ENCODE data around the gene INPP5A. TPM values are rescaled to one million over a fixed set of nuclear protein-coding genes. Genes with fewer than 3 reads are reported as not detected.

INPP5A gene
- total and polyA plus RNA-seq, 10 of the 15 experiments (the other 5 are each of a cell fraction or from before 2014, with no cell fraction given), result 0.52 to 15.0 (median 6.3) TPM

DNA sequence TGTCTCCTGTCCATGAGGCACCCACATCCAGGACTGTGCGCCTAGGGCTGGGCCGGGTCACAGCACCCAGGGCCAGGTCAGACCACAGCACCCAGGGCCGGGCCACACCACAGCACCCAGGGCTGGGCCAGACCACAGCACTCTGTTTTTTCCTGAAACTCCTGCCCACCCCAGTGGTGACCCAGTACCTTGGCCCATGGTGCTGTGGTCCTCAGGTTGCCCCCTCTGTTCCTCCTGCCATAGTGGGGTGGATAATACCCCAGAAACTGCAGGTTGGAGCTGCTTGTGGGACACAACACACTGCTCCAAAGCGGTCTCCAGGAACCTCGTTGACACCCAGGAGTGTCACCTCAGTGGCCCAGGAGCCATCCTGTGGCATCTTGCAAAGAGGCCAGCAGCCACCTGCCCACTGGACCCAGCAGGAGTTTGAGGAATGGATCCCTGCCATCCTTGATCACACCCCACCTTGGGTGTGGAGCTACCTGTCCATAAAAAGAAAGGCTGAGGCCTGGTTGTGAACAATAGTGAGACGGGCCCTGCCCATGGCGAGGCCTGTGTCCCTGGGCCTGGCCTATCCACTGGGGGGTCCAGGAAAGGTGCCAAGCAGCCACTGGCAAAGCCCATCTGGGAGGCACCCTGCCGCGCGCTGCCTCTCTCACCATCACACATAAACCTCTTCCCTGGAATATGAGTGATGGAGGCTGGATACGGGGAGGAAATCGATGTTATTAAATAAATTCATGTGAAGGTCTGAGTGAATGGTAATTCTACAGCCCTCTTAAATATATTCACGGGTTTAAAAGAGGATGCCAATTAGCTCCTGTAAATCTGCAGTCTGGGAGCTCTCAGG, 159.4 kb downstream of the INPP5A start:
- no peak for TF ChIP-seq SMAD1 (IDR thresholded peaks at IDR 0.05; ENCODE audit: low read depth, partially characterized antibody)
- no peak for TF ChIP-seq NR2C1 (IDR thresholded peaks at IDR 0.05)
- no peak for TF ChIP-seq FOXM1 (IDR thresholded peaks at IDR 0.05; ENCODE audit: low read depth, low read length)
- TF ChIP-seq, protein P1, sequence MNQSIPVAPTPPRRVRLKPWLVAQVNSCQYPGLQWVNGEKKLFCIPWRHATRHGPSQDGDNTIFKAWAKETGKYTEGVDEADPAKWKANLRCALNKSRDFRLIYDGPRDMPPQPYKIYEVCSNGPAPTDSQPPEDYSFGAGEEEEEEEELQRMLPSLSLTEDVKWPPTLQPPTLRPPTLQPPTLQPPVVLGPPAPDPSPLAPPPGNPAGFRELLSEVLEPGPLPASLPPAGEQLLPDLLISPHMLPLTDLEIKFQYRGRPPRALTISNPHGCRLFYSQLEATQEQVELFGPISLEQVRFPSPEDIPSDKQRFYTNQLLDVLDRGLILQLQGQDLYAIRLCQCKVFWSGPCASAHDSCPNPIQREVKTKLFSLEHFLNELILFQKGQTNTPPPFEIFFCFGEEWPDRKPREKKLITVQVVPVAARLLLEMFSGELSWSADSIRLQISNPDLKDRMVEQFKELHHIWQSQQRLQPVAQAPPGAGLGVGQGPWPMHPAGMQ (IDR thresholded peaks at IDR 0.05; ENCODE audit: borderline replicate concordance), result no peak
- no peak for TF ChIP-seq RAD51 (IDR thresholded peaks at IDR 0.05)
- no peak for TF ChIP-seq MTA3 (IDR thresholded peaks at IDR 0.05; ENCODE audit: borderline replicate concordance, low read length)
- TF ChIP-seq, protein P2, sequence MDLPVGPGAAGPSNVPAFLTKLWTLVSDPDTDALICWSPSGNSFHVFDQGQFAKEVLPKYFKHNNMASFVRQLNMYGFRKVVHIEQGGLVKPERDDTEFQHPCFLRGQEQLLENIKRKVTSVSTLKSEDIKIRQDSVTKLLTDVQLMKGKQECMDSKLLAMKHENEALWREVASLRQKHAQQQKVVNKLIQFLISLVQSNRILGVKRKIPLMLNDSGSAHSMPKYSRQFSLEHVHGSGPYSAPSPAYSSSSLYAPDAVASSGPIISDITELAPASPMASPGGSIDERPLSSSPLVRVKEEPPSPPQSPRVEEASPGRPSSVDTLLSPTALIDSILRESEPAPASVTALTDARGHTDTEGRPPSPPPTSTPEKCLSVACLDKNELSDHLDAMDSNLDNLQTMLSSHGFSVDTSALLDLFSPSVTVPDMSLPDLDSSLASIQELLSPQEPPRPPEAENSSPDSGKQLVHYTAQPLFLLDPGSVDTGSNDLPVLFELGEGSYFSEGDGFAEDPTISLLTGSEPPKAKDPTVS (IDR thresholded peaks at IDR 0.05; ENCODE audit: low read depth, low read length), result no peak
- no peak for TF ChIP-seq SP1 (IDR thresholded peaks at IDR 0.05; ENCODE audit: low read depth, low read length)
- no peak for TF ChIP-seq YY1 (IDR thresholded peaks at IDR 0.05; ENCODE audit: low read depth, low read length)
- TF ChIP-seq, protein P3, sequence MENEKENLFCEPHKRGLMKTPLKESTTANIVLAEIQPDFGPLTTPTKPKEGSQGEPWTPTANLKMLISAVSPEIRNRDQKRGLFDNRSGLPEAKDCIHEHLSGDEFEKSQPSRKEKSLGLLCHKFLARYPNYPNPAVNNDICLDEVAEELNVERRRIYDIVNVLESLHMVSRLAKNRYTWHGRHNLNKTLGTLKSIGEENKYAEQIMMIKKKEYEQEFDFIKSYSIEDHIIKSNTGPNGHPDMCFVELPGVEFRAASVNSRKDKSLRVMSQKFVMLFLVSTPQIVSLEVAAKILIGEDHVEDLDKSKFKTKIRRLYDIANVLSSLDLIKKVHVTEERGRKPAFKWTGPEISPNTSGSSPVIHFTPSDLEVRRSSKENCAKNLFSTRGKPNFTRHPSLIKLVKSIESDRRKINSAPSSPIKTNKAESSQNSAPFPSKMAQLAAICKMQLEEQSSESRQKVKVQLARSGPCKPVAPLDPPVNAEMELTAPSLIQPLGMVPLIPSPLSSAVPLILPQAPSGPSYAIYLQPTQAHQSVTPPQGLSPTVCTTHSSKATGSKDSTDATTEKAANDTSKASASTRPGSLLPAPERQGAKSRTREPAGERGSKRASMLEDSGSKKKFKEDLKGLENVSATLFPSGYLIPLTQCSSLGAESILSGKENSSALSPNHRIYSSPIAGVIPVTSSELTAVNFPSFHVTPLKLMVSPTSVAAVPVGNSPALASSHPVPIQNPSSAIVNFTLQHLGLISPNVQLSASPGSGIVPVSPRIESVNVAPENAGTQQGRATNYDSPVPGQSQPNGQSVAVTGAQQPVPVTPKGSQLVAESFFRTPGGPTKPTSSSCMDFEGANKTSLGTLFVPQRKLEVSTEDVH (IDR thresholded peaks at IDR 0.05; ENCODE audit: low read depth, partially characterized antibody), result no peak
- no peak for TF ChIP-seq CREM (IDR thresholded peaks at IDR 0.05; ENCODE audit: low read depth)
- TF ChIP-seq, protein P4, sequence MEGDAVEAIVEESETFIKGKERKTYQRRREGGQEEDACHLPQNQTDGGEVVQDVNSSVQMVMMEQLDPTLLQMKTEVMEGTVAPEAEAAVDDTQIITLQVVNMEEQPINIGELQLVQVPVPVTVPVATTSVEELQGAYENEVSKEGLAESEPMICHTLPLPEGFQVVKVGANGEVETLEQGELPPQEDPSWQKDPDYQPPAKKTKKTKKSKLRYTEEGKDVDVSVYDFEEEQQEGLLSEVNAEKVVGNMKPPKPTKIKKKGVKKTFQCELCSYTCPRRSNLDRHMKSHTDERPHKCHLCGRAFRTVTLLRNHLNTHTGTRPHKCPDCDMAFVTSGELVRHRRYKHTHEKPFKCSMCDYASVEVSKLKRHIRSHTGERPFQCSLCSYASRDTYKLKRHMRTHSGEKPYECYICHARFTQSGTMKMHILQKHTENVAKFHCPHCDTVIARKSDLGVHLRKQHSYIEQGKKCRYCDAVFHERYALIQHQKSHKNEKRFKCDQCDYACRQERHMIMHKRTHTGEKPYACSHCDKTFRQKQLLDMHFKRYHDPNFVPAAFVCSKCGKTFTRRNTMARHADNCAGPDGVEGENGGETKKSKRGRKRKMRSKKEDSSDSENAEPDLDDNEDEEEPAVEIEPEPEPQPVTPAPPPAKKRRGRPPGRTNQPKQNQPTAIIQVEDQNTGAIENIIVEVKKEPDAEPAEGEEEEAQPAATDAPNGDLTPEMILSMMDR (IDR thresholded peaks at IDR 0.05 in 2 of 3, conservative IDR thresholded peaks at IDR 0.05 in 1 of 3; ENCODE audit: control insufficient read depth in 2 of 3, extremely low read depth in 1 of 3, insufficient read depth in 1 of 3, low read depth in 3 of 3, low read length in 3 of 3), result no peak
- no peak for TF ChIP-seq PML (IDR thresholded peaks at IDR 0.05; ENCODE audit: low read length)
- no peak for TF ChIP-seq ZNF24 (IDR thresholded peaks at IDR 0.05)
- no peak for TF ChIP-seq JUNB (IDR thresholded peaks at IDR 0.05)
- H3K9ac ChIP-seq (ENCODE audit: control insufficient read depth, insufficient read depth, low read length), result no peak overlapping the region
- no peak for ATAC-seq
- no peaks in the 10 kb centered on the region for H3K27me3 ChIP-seq (replicated peaks in 1 of 2; ENCODE audit: control insufficient read depth in 2 of 2, insufficient read depth in 2 of 2, low read length in 1 of 2)
- no peak overlapping the region for H3K4me3 ChIP-seq
- ChIA-PET POLR2A (no interaction called here), RAD21 (ENCODE audit: unreplicated experiment) (no interaction called here), CTCF (no interaction called here), SMC1A (ENCODE audit: uncharacterized antibody, unreplicated experiment) (no interaction called here)
- no peak overlapping the region for H3K4me2 ChIP-seq (ENCODE audit: control insufficient read depth, insufficient read depth)
- no peaks in the 10 kb centered on the region for H3K79me2 ChIP-seq (ENCODE audit: control insufficient read depth, insufficient read depth, low read length)
- no TSS peak for BruUV-seq (replicated peaks)
- WGBS (ENCODE audit: insufficient coverage, insufficient replicate concordance, low lambda C conversion rate, missing lambda C conversion rate), result 78% methylated on average over 13 of the region's 13 CpGs
- H2AFZ ChIP-seq (ENCODE audit: control insufficient read depth, low read depth, low read length), result no peak overlapping the region
- no peak overlapping the region for H3K27ac ChIP-seq (ENCODE audit: control insufficient read depth, insufficient read depth)
- no peak for DNase-seq (ENCODE audit: low read depth, low spot score)
- no peaks in the 10 kb centered on the region for H3K4me1 ChIP-seq (ENCODE audit: control insufficient read depth, insufficient read depth, low read length)
- no peaks in the 10 kb centered on the region for H4K20me1 ChIP-seq (ENCODE audit: control insufficient read depth, insufficient read depth)
- in situ Hi-C loops (cut with MboI) (no loop called here), intact Hi-C loops (cut with micrococcal nuclease; ENCODE audit: unreplicated experiment) (no loop called here)
- peaks cover 0 to 2% of the 10 kb centered on the region in 2 experiments; a peak in 2 of 4 replicates for H3K36me3 ChIP-seq (ENCODE audit: control insufficient read depth in 2 of 2, insufficient read depth in 2 of 2, low read length in 1 of 2)
- no peak for FAIRE-seq
- no peaks in the 10 kb centered on the region; the same call in 2 of the 3 replicates for H3K9me3 ChIP-seq (replicated peaks; ENCODE audit: control insufficient read depth, insufficient read depth, low read length)

All from GM12878 (cell line).